ENCODE data around the gene SETD1B. TPM values are rescaled to one million over a fixed set of nuclear protein-coding genes. Genes with fewer than 3 reads are reported as not detected.
A peak's percentile ranks its signal among the peaks of the same experiment; 100 is the strongest.

The SETD1B gene
- total RNA-seq, 6 donors from 2014 or later = 9.3 to 47.1 (median 20.4) TPM

- ATAC-seq (ENCODE audit: low FRiP score in 2 of 2) (peak; percentile 92 to 96), DNase-seq (peak; percentile 81 to 97)
- Histone ChIP-seq H3K9me3 (no peaks in the 10 kb centered on the region), H3K36me3 (peaks cover 27 to 70% (median 60%) of the 10 kb centered on the region in 4 donors), H3K27me3 (no peaks in the 10 kb centered on the region), H3K4me3 (peak overlapping the region; percentile 50 to 72 (median 62)), H3K27ac (peak overlapping the region; percentile 70 to 83 (median 78)), H3K4me1 (peaks cover 45 to 58% (median 47%) of the 10 kb centered on the region in 4 donors)
- WGBS, 2 donors = 7 to 17% methylated on average over 7 to 26 of the region's 46 CpGs
- TF ChIP-seq EP300 (IDR thresholded peaks at IDR 0.05) (no peak), POLR2AphosphoS5 (IDR thresholded peaks at IDR 0.05) (peak in 1 of 2 donors; percentile 5)
- TF ChIP-seq, protein P1, sequence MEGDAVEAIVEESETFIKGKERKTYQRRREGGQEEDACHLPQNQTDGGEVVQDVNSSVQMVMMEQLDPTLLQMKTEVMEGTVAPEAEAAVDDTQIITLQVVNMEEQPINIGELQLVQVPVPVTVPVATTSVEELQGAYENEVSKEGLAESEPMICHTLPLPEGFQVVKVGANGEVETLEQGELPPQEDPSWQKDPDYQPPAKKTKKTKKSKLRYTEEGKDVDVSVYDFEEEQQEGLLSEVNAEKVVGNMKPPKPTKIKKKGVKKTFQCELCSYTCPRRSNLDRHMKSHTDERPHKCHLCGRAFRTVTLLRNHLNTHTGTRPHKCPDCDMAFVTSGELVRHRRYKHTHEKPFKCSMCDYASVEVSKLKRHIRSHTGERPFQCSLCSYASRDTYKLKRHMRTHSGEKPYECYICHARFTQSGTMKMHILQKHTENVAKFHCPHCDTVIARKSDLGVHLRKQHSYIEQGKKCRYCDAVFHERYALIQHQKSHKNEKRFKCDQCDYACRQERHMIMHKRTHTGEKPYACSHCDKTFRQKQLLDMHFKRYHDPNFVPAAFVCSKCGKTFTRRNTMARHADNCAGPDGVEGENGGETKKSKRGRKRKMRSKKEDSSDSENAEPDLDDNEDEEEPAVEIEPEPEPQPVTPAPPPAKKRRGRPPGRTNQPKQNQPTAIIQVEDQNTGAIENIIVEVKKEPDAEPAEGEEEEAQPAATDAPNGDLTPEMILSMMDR (IDR thresholded peaks at IDR 0.05) = peak; percentile 96 to 99 (median 98)
Observed at GRCh38 chr12:121811434-121812319, 7.9 kb downstream of the SETD1B start.

GRCh38 chr12:121812320-121812871, 8.6 kb downstream of the SETD1B start:
- TF ChIP-seq, protein P1 (IDR thresholded peaks at IDR 0.05) = peak in 3 of 6 experiments; percentile 15 to 48 (median 28)
- TF ChIP-seq POLR2A (IDR thresholded peaks at IDR 0.05) (peak in 1 of 4 donors; percentile 21), EP300 (IDR thresholded peaks at IDR 0.05) (no peak)
- H3K27me3 ChIP-seq = no peaks in the 10 kb centered on the region
- H3K27ac ChIP-seq = peak overlapping the region; percentile 20 to 83 (median 78)
- H3K4me3 ChIP-seq = peak overlapping the region; percentile 50 to 72 (median 62)
- peaks cover 34 to 72% (median 67%) of the 10 kb centered on the region in 4 donors for H3K36me3 ChIP-seq
- DNase-seq (peak; percentile 78 to 95), ATAC-seq (ENCODE audit: low FRiP score in 2 of 2) (peak; percentile 87 to 94)
- H3K9me3 ChIP-seq = no peaks in the 10 kb centered on the region
- 22 to 38% methylated on average over 8 to 25 of the region's 26 CpGs for WGBS, 2 donors
- peaks cover 39 to 51% (median 42%) of the 10 kb centered on the region in 4 donors for H3K4me1 ChIP-seq

DNA sequence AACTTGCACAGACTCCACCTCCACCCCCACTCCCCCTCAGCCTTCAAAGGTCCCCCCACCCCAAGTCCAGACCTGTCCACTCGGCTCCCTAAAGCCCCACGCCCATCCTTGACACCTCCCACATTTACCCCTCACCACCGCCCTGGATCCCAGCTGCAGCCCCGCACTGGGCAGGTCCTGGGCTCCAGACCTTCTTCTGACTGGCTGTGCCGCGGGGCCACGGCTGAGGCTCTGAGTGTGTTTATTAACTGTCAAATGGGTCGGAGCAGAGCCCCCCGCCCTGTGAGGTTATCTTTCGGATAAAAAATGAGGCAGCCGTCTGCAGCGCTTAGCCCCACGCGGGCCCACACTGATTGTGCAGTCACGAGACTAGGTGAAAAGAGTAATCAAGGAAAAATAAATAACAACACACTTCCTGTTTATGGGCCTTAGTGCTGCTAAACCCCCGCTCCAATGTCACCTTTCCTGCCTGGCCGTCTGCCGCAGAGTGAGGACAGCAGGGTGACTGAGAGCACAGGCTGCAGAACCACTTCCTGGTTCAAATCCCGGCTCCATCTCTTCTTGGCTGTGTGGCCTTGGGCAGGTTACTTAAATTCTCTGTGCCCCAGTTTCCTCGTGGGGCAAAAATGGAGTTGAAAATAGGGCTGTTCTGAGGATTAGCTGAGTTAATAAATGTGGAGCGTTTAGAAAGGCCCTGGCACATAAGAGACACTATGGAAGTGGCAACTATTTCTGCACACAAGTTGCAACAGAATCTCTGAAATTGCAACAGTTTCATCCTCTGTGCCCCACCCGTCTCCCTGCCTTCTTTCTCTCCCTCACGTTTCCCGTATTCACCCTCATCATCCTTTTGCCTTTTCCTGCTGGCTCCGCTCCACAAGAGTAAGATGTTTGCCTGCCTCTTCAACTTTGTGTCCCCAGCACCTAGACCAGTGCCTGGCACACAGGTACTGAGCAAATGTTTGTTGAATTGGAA, 9.4 kb downstream of the SETD1B start:
- DNase-seq (peak in 1 of 2 donors; percentile 79), ATAC-seq (ENCODE audit: low FRiP score in 2 of 2) (no peak)
- whole genome bisulfite sequencing, 2 donors = 37 to 38% methylated on average over 21 to 25 of the region's 25 CpGs

GRCh38 chr12:121813951-121814350, 10.1 kb downstream of the SETD1B start:
- H3K36me3 ChIP-seq = peaks cover 45 to 72% (median 67%) of the 10 kb centered on the region in 4 donors
- H3K27me3 ChIP-seq = no peaks in the 10 kb centered on the region
- TF ChIP-seq EP300 (IDR thresholded peaks at IDR 0.05) = no peak
- TF ChIP-seq, protein P1 (IDR thresholded peaks at IDR 0.05) = no peak
- no peak for TF ChIP-seq POLR2A (IDR thresholded peaks at IDR 0.05)
- H3K4me1 ChIP-seq = peaks cover 37 to 44% (median 39%) of the 10 kb centered on the region in 4 donors
- H3K4me3 ChIP-seq = no peak overlapping the region
- DNase-seq (no peak), ATAC-seq (ENCODE audit: low FRiP score in 2 of 2) (no peak)
- peak overlapping the region in 2 of 4 donors; percentile 78 to 83 for H3K27ac ChIP-seq
- 91 to 95% methylated on average over 3 to 6 of the region's 14 CpGs for WGBS, 2 donors
- H3K9me3 ChIP-seq = no peaks in the 10 kb centered on the region

More for the DNA sequence above, 9.4 kb downstream of the SETD1B start:
- peaks cover 37 to 44% (median 39%) of the 10 kb centered on the region in 4 donors for H3K4me1 ChIP-seq
- TF ChIP-seq, protein P1 (IDR thresholded peaks at IDR 0.05) = no peak
- TF ChIP-seq EP300 (IDR thresholded peaks at IDR 0.05) (no peak), POLR2A (IDR thresholded peaks at IDR 0.05) (no peak), POLR2AphosphoS5 (IDR thresholded peaks at IDR 0.05) (no peak)
- no peaks in the 10 kb centered on the region for H3K9me3 ChIP-seq
- H3K4me3 ChIP-seq = peak overlapping the region in 3 of 4 donors; percentile 50 to 72 (median 67)
- peaks cover 42 to 72% (median 67%) of the 10 kb centered on the region in 4 donors for H3K36me3 ChIP-seq
- H3K27ac ChIP-seq = peak overlapping the region; percentile 20 to 83 (median 78)
- H3K27me3 ChIP-seq = no peaks in the 10 kb centered on the region
